ENCODE measurements around the gene TRHDE.

DNA sequence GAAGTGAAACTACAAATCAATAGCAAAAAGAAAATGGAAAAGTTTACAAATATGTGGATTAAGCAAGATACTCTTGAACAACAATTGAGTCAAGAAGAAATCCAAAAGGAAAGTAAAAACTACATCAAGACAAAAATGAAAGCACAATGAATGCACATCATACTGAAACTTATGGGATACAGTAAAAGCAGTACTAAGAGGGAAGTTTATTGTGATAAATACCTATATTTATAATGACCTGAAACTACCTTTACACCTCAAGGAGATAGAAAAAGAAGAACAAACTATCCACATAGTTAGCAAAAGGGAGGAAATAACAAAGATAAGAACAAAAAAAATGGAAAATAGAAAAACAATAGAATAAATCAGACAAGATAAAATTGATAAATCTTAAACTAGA lies 375.0 kb downstream of the TRHDE start:
- TF ChIP-seq POLR2AphosphoS5 (IDR thresholded peaks at IDR 0.05) (no peak), POLR2A (IDR thresholded peaks at IDR 0.05) (no peak)
- TF ChIP-seq, protein P1, sequence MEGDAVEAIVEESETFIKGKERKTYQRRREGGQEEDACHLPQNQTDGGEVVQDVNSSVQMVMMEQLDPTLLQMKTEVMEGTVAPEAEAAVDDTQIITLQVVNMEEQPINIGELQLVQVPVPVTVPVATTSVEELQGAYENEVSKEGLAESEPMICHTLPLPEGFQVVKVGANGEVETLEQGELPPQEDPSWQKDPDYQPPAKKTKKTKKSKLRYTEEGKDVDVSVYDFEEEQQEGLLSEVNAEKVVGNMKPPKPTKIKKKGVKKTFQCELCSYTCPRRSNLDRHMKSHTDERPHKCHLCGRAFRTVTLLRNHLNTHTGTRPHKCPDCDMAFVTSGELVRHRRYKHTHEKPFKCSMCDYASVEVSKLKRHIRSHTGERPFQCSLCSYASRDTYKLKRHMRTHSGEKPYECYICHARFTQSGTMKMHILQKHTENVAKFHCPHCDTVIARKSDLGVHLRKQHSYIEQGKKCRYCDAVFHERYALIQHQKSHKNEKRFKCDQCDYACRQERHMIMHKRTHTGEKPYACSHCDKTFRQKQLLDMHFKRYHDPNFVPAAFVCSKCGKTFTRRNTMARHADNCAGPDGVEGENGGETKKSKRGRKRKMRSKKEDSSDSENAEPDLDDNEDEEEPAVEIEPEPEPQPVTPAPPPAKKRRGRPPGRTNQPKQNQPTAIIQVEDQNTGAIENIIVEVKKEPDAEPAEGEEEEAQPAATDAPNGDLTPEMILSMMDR (IDR thresholded peaks at IDR 0.05) = no peak

All from sigmoid colon (tissue), 4 donors.